Body of pancreas (tissue), 4 donors: ENCODE measurements around the gene MPC1.

Experiments used
- POLR2A ChIP-seq, 3 donors: fragments of 450-650 bp; IDR thresholded peaks; one replicate each; pipeline ENCODE4 v1.6.1; 2016; ENCODE audit warnings: antibody characterized with exemption in 3 of 3, mild to moderate bottlenecking in 2 of 3
- TF ChIP-seq, protein P1 (sequence below), 7 experiments: fragments of 450-650 bp in 4 of 7; fragments of 200-600 bp in 3 of 7; sonication (generic) in 3 of 7; IDR thresholded peaks; one replicate each; pipeline ENCODE4 v1.5.1; 2016 to 2019; ENCODE audit warnings: antibody characterized with exemption in 7 of 7

DNA sequence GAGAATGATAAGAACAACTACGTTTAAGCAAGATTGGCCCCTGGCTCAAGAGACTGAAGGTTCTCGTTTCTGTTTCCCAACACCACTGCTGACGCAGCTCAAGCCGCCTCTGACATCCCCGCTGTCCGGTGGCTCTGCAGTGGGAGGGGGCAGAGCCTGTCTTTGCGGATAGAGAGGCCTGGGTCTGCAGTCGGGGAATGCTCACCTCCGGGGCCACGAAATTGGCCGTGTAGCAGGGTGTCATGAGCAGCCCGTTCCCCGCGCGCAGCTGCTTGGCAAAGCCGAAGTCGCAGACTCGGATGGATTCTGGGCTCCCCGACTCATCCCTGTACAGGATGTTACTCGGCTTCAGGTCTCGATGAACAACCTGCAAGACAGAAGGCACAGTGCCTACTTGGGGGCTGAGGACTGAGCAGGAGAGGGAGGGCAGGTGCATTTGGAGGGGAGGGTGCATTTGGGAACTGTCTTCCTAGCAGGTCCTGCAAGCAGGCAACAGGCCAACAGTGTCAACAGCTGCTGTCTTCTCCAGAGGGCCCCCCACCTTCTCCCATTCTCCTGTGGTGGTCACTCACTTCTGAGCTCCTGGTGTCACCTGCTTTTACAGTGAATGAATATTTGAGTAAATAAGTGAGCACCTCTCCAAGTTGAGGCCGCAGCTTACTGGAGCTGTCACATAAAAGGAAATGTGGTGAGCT lies 40.5 kb upstream of the MPC1 start:
- TF ChIP-seq POLR2A (IDR thresholded peaks at IDR 0.05), result no peak
- TF ChIP-seq, protein P1, sequence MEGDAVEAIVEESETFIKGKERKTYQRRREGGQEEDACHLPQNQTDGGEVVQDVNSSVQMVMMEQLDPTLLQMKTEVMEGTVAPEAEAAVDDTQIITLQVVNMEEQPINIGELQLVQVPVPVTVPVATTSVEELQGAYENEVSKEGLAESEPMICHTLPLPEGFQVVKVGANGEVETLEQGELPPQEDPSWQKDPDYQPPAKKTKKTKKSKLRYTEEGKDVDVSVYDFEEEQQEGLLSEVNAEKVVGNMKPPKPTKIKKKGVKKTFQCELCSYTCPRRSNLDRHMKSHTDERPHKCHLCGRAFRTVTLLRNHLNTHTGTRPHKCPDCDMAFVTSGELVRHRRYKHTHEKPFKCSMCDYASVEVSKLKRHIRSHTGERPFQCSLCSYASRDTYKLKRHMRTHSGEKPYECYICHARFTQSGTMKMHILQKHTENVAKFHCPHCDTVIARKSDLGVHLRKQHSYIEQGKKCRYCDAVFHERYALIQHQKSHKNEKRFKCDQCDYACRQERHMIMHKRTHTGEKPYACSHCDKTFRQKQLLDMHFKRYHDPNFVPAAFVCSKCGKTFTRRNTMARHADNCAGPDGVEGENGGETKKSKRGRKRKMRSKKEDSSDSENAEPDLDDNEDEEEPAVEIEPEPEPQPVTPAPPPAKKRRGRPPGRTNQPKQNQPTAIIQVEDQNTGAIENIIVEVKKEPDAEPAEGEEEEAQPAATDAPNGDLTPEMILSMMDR (IDR thresholded peaks at IDR 0.05), result no peak
